ACHN (cell line): ENCODE results near the gene SNTG2.

Source experiments
- DNase-seq: peaks from one replicate; pipeline ENCODE4 v3.0.0-alpha.2; 2015
- in situ Hi-C: cut with HindIII; loops from 2 replicates; pipeline ENCODE4 v1.10.0; 2017; ENCODE audit warnings: low sequenced_read_pairs, low pct_ligation_motif_present, low pct_unique_long_range_greater_than_20kb

SNTG2 gene

GRCh38 chr2:1305342-1306013 lies 354.8 kb downstream of the SNTG2 start:
- DNase-seq: no peak
- in situ Hi-C loops: no loop called here

- DNase-seq: no peak
- in situ Hi-C loops: no loop called here
Measured at GRCh38 chr2:1306014-1306686, 355.5 kb downstream of the SNTG2 start.

- no peak for DNase-seq
- in situ Hi-C loops: no loop called here
Measured at GRCh38 chr2:1306687-1307516, 356.3 kb downstream of the SNTG2 start.

- in situ Hi-C loops: no loop called here
- DNase-seq: no peak
Measured at GRCh38 chr2:1307670-1308069, 357.0 kb downstream of the SNTG2 start.

- no peak for DNase-seq
Measured at GRCh38 chr2:1308678-1309077, 358.0 kb downstream of the SNTG2 start.

GRCh38 chr2:1309507-1309906 lies 358.9 kb downstream of the SNTG2 start:
- in situ Hi-C loops: no loop called here
- no peak for DNase-seq

More at GRCh38 chr2:1308678-1309077, 358.0 kb downstream of the SNTG2 start:
- in situ Hi-C loops: no loop called here

GRCh38 chr2:1310202-1310601 lies 359.6 kb downstream of the SNTG2 start:
- no peak for DNase-seq
- in situ Hi-C loops: no loop called here

GRCh38 chr2:1310866-1311265 lies 360.2 kb downstream of the SNTG2 start:
- in situ Hi-C loops: no loop called here

GRCh38 chr2:1313240-1313924 lies 362.7 kb downstream of the SNTG2 start:
- in situ Hi-C loops: no loop called here

More at GRCh38 chr2:1310866-1311265, 360.2 kb downstream of the SNTG2 start:
- no peak for DNase-seq

GRCh38 chr2:1314254-1314653 lies 363.6 kb downstream of the SNTG2 start:
- in situ Hi-C loops: no loop called here
- DNase-seq: no peak

More at GRCh38 chr2:1313240-1313924, 362.7 kb downstream of the SNTG2 start:
- no peak for DNase-seq

- in situ Hi-C loops: no loop called here
- no peak for DNase-seq
Measured at GRCh38 chr2:1318366-1319009, 367.8 kb downstream of the SNTG2 start.

- in situ Hi-C loops: no loop called here
Measured at GRCh38 chr2:1319393-1319792, 368.7 kb downstream of the SNTG2 start.

GRCh38 chr2:1321321-1321720 lies 370.7 kb downstream of the SNTG2 start:
- DNase-seq: no peak
- in situ Hi-C loops: no loop called here

More at GRCh38 chr2:1319393-1319792, 368.7 kb downstream of the SNTG2 start:
- no peak for DNase-seq

GRCh38 chr2:1324884-1325283 lies 374.2 kb downstream of the SNTG2 start:
- DNase-seq: no peak
- in situ Hi-C loops: no loop called here

- DNase-seq: no peak
- in situ Hi-C loops: no loop called here
Measured at GRCh38 chr2:1328684-1329083, 378.0 kb downstream of the SNTG2 start.

- DNase-seq: no peak
- in situ Hi-C loops: no loop called here
Measured at GRCh38 chr2:1339388-1340140, 388.9 kb downstream of the SNTG2 start.

- in situ Hi-C loops: no loop called here
- no peak for DNase-seq
Measured at GRCh38 chr2:1340141-1340512, 389.5 kb downstream of the SNTG2 start.
